GM21423 (cell line): ENCODE results near the gene TYK2.
A peak's percentile ranks its signal among the peaks of the same experiment; 100 is the strongest.
"Not testable (repeated sequence)": the region's sequence is repeated elsewhere in the genome, so short reads cannot be mapped to it uniquely, and the experiment has no call there.

Experiments used
- ATAC-seq: cut with Tn5 transposase; IDR thresholded peaks from one replicate; pipeline ENCODE4 v1.9.1; 2021; ENCODE audit warnings: mild to moderate bottlenecking, moderate library complexity; ENCODE audit not compliant: unreplicated experiment

Gene TYK2

GRCh38 chr19:10378124-10378523 is 2.2 kb downstream of the TYK2 start:
- no peak for ATAC-seq

DNA sequence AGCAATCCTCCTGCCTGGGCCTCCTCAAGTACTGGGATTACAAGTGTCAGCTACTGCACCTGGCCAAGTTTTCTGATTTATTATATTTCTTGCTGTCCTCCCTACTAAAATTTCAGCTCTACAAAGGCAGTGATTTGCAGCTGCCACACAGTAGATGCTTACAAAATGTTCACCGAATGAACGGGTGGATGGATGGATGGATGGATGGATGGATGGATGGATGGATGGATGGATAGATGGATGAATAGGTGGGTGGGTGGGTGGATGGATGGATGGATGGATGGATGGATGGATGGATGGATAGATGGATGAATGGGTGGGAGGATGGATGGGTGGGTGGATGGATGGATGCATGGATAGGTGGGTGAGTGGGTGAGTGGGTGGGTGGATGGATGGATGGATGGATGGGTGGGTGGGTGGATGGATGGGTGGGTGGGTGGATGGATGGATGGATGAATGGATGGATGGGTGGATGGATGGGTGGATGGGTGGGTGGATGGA is 3.2 kb downstream of the TYK2 start:
- not testable (repeated sequence) for ATAC-seq

DNA sequence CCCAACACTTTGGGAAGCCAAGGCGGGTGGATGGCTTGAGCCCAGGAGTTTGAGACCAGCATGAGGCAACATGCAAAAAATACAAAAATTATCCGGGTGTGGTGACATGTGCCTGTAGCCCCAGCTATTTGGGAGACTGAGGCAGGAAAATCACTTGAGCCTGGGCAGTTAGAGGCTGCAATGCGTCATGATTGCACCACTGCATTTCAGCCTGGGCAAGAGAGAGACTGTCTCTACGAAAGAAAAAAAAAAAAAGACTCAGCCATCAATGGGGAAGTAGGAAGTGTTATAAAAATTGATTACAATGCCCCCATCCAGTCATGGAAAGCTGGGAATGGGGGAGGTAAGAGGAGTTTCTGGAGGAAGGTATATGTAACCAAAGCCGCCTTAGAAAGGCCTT is 5.4 kb downstream of the TYK2 start:
- no peak for ATAC-seq

- no peak for ATAC-seq
Observed at GRCh38 chr19:10372690-10373089, 7.7 kb downstream of the TYK2 start.

DNA sequence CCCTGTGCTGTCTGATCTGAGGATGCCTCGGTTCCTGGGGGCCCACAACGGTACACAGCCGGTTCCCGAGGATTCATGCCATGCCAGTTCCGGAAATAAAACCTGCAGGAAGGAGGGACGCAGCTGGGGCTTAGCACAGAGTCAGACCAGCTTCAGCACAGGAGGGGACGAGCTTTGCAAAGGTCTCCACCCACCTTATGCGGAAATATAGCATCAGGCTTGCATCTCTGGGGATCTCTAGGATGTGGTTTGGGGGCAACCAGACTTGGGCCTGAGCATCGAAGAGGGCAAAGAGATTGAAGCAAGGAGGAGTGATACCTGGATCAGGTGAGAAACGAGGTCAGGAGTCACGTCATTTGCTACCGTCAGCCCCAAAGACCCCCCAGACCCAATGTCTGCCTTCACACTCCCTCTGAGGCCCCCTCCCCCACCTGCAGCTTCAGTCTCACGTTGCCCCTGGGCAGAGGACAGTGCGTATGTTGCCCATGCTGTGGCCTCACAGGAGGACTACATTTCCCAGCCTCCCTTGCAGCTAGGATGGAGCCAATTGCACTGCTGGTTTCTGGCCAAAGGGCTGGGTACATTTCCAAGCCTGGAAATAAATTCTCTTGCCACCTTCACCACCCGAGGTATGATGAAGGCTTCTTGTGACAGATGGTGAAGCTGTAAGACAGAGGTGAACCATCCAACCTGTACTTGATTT is 12.1 kb downstream of the TYK2 start:
- ATAC-seq, result no peak

GRCh38 chr19:10366950-10367512 is 13.3 kb downstream of the TYK2 start:
- ATAC-seq, result not testable (repeated sequence)

GRCh38 chr19:10365518-10365917 is 14.9 kb downstream of the TYK2 start:
- no peak for ATAC-seq

DNA sequence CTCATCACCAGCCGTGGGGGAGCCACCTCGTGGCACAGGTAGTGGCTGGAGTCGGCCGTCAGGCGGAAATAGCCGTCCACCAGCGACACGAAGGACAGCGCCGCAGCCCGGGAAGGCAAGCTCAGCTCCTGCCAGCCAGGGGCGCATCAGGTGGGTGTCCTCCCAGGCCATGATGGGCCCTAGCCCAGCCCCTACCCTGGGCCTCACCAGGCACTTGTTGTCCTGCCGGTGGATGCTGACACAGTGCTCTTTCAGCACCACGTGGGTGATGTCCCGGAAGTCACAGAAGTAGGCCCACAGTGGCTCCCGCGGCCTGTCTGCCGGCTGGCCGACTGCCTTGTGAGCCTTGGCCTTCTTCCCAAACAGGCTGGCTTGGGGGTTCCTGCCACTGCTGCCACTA is 15.7 kb downstream of the TYK2 start:
- no peak for ATAC-seq

DNA sequence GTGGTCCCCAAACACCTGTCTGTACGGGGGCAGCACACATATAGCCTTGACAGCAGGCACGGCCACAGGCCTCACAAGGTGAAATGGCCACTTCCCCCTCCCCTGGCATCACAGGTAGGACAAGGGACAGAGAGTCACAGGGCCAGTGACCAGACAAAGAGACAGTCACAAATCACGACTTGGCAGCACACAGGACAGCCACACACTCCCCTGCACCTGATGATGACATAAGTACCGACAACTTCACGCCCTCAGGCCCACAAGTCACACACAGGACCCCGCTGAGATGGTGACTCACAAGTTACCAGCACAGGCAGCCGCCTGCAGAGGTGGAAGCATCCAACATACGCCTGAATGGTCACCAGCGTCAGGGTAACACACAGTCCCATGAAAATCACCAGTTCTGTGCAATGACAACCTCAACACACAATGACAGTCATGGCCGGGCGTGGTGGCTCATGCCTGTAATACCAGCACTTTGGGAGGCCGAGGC is 16.5 kb downstream of the TYK2 start:
- ATAC-seq, result no peak

GRCh38 chr19:10362259-10362658 is 18.1 kb downstream of the TYK2 start:
- ATAC-seq, result no peak

DNA sequence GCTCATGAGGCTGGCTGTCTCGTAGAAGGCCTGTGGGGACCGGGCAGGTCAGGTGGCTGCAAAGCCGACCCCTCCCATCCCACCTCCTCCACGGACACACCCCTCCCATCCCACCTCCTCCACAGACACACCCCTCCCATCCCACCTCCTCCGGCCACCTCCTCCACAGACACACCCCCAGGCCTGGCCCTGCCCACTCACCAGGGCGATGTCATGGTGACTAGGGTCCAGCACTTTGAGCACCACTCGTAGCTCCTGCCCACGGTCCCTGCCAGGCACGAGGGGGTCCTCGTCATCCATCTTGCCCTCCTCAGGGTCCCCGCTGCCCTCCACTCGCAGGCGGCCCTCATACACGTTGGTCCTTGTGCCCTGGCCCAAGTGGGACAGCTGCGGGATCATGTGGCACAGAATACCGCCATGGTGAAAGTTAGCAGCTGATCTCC is 18.8 kb downstream of the TYK2 start:
- no peak for ATAC-seq

- ATAC-seq, result no peak
Observed at GRCh38 chr19:10356431-10356830, 23.9 kb downstream of the TYK2 start.

GRCh38 chr19:10353793-10354391 is 26.5 kb downstream of the TYK2 start:
- ATAC-seq, result no peak

DNA sequence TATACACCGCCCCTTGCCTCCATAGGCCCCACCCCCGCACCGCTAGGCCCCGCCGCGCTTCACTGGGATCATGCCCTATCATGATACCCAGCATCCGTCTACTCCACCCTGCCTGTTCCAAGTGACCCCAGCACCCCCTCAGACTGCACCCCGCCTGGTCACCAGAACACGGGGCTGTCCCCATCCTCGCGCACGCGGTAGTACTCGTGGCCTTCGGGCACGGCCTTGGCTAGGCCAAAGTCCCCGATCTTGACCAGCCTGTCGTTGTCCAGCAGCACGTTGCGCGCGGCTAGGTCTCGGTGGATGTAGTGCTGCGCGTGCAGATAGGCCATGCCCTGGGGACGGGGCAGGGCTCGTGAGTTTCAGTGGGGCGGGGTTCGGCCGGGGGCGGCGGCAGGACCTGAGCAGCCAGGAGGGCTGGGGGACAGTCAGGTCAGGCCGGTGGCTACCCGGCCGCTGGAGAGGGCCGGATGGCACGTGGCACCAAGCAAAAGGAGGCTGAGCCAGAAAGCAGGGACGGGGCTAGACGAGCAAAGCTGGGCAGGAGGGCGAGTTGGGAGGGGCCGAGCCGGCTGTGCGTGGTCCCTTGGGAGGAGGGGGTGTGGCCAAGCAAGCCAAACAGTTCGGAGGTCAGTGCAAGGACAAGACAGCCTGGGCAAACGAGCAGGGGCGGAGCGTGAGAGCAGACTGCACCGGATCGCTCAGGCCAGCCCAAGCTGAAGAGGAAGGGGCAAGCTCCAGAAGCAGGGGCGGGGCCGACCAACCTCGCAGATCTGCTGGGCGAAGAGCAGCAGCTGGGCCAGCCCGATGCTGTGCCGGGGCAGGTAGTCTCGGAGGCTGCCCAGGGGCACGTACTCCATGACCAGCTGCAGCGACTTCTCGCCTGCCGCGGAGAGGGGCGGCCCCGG is 27.4 kb downstream of the TYK2 start:
- ATAC-seq, result no peak

- ATAC-seq, result no peak
Observed at GRCh38 chr19:10346509-10346908, 33.9 kb downstream of the TYK2 start.

- ATAC-seq, result no peak
Observed at GRCh38 chr19:10344780-10345179, 35.6 kb downstream of the TYK2 start.

GRCh38 chr19:10343495-10343894 is 36.9 kb downstream of the TYK2 start:
- ATAC-seq, result no peak

DNA sequence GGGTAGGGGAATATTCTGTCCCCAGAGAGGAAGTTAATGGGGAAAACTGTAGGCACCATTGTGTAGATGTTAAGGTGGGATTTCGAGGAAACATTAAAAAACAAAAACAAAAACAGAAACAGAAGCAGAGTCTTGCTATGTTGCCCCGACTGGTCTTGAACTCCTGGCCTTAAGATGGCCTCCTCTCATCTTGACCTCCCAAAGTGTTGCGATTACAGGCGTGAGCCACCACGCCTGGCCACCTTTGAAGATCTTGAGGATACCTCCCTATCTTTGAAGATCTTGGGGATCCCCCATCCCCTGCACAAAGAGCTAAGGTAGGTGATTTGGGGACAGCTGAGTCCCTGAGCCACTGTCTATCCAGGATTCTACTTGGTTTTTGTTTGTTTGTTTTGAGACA is 40.4 kb downstream of the TYK2 start:
- no peak for ATAC-seq

- ATAC-seq, result peak; percentile 63
Observed at GRCh38 chr19:10339380-10339960, 40.9 kb downstream of the TYK2 start, which contains the start of gene ICAM3. Gene ICAM3, minus strand, starts transcription at chr19:10339624. Its CDS starts 10 bp downstream, at chr19:10339614.

DNA sequence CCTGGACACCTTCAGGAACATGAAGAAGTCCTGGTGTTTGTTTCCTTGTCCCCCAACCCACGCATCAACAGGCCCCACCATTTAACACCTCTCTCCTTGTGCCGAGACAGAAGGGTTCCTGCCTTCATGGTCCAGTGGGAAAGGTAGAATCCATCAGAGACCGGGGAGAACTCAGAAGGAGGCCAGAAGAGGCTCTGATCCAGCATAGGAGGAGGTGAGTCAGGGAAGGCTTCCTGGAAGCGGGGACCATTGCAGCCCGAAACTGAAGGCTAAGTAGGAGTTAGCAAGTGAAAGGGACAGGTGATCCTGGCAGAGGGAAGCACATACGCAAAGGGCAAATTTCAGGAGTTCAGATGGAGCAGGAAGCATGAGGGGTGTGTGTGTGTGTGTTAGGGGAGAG is 41.4 kb downstream of the TYK2 start:
- no peak for ATAC-seq

DNA sequence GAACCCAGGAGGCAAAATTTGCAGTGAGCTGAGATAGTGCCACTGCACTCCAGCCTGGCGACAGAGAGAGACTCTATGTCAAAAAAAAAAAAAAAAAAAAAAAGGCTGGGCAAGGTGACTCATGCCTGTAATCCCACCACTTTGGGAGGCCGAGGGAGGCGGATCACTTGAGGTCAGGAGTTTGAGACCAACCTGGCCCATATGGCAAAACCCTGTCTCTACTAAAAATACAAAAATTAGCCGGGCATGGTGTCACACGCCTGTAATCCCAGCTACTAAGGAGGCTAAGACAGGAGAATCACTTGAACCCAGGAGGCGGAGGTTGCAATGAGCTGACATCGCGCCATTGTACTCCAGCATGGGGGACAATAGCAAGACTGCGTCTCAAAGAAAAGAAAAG is 43.6 kb downstream of the TYK2 start:
- not testable (repeated sequence) for ATAC-seq
